Brain microvascular endothelial cell (primary cell): ENCODE results near the gene NEAT1.

Source experiments
- DNase-seq: peaks from one replicate; pipeline ENCODE4 v3.0.0-alpha.2; 2020
- H3K27ac ChIP-seq: fragments of 250-450 bp; sonication (Bioruptor Pico); 2 replicates; pipeline ENCODE4 v1.5.1; 2020; ENCODE audit warnings: mild to moderate bottlenecking, moderate library complexity
- H3K27me3 ChIP-seq: fragments of 250-450 bp; sonication (Bioruptor Pico); replicated peaks from 2 replicates; pipeline ENCODE4 v1.5.1; 2020; ENCODE audit warnings: mild to moderate bottlenecking
- H3K36me3 ChIP-seq: fragments of 250-450 bp; sonication (Bioruptor Pico); replicated peaks from 2 replicates; pipeline ENCODE4 v1.5.1; 2020; ENCODE audit warnings: mild to moderate bottlenecking
- H3K4me3 ChIP-seq: 2 replicates; pipeline ENCODE4 v1.5.1; 2011; ENCODE audit warnings: low read depth, mild to moderate bottlenecking, control low read depth, low read length, moderate library complexity
- CTCF ChIP-seq: IDR thresholded peaks from 2 replicates; pipeline ENCODE4 v1.5.1; 2011; ENCODE audit warnings: low read depth, mild to moderate bottlenecking, moderate library complexity, low read length, control low read depth, inconsistent platforms; ENCODE audit errors: missing control alignments
- in situ Hi-C: cut with HindIII; loops from 2 replicates; pipeline ENCODE4 v1.10.0; 2017; ENCODE audit warnings: low sequenced_read_pairs, low pct_ligation_motif_present

The NEAT1 gene

GRCh38 chr11:65424205-65425104 is 1.9 kb downstream of the NEAT1 start:
- in situ Hi-C loops: loop anchor here (5.0 kb wide), 1 partner anchor 73 kb away; the partner anchor contains the start of gene MALAT1
- peak overlapping the region; percentile 100 for H3K27ac ChIP-seq
- H3K27me3 ChIP-seq: no peaks in the 10 kb centered on the region
- DNase-seq: peak; percentile 43
- peak overlapping the region; percentile 96 for H3K4me3 ChIP-seq
- TF ChIP-seq CTCF: no peak
- H3K36me3 ChIP-seq: peaks cover 52% of the 10 kb centered on the region

- peaks cover 52% of the 10 kb centered on the region for H3K36me3 ChIP-seq
- in situ Hi-C loops: no loop called here
- peak; percentile 58 for DNase-seq
Observed at GRCh38 chr11:65425105-65425970, 2.7 kb downstream of the NEAT1 start.

GRCh38 chr11:65425971-65426838 is 3.6 kb downstream of the NEAT1 start:
- peaks cover 52% of the 10 kb centered on the region for H3K36me3 ChIP-seq
- peak overlapping the region; percentile 100 for H3K27ac ChIP-seq
- no peak for TF ChIP-seq CTCF
- no peaks in the 10 kb centered on the region for H3K27me3 ChIP-seq
- DNase-seq: peak; percentile 38
- peak overlapping the region; percentile 96 for H3K4me3 ChIP-seq
- in situ Hi-C loops: no loop called here

More at GRCh38 chr11:65425105-65425970, 2.7 kb downstream of the NEAT1 start:
- Histone ChIP-seq H3K27ac (peak overlapping the region; percentile 100), H3K27me3 (no peaks in the 10 kb centered on the region), H3K4me3 (peak overlapping the region; percentile 96)
- peak; percentile 40 for TF ChIP-seq CTCF

DNA sequence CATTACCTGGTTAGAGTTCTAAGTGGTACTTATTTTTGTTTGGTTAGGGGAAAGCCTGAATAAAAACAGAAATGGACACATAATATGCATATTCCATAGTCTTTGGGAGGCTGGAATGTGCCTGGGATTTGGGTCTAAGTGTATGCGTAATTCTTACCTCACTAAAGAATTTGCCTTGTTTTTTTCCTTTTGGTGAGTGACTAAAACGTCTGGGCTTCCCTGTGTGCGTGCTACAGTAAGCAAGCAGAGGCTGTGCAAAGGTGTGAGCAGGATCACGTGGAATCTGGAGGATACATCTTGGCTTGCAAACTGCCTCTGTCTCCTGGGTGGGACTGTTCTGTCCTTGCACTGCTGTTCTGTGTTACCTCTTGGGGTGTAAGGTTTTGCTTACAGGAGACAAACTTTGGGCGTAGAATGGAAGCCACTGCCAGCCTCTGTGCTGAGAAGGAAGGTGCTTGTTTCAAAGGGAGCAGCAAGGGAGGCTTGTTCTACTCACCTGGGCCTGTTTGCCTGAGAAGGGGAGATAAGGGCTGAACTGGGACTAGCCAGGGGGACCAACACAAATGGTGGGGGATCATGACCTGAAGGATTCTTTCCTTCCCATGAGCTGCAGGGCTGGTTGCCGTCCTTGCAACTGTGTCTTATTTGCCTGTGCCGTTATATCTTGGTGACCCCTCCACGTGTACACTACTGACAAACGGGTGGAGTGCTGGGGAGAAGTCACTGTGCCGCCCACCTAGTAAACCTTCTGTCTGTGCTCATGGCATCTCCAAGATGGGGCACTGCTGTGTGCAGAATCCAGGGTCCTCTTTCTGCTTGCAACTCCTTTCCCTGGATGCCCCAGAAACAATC is 4.5 kb downstream of the NEAT1 start:
- Histone ChIP-seq H3K27ac (peak overlapping the region; percentile 100), H3K4me3 (peak overlapping the region; percentile 96), H3K27me3 (no peaks in the 10 kb centered on the region), H3K36me3 (peaks cover 56% of the 10 kb centered on the region)
- peak; percentile 61 for DNase-seq
- TF ChIP-seq CTCF: no peak
- in situ Hi-C loops: no loop called here
